Skeletal muscle cell (primary cell): ENCODE data around the gene OGFOD3.
A peak's percentile ranks its signal among the peaks of the same experiment; 100 is the strongest.

Experiments used
- DNase-seq: peaks from one replicate; pipeline ENCODE4 v3.0.0-alpha.2; 2010; ENCODE audit warnings: low read depth
- H3K4me3 ChIP-seq: 2 replicates; pipeline ENCODE4 v1.5.1; 2011; ENCODE audit warnings: low read depth, mild to moderate bottlenecking, control low read depth, low read length, moderate library complexity

The OGFOD3 gene

GRCh38 chr17:82411396-82412053 lies 6.9 kb downstream of the OGFOD3 start:
- no peak overlapping the region for H3K4me3 ChIP-seq
- no peak for DNase-seq

GRCh38 chr17:82410014-82410716 lies 8.2 kb downstream of the OGFOD3 start:
- no peak overlapping the region for H3K4me3 ChIP-seq
- DNase-seq = no peak

- DNase-seq = no peak
- H3K4me3 ChIP-seq = no peak overlapping the region
Measured at GRCh38 chr17:82408938-82409318, 9.5 kb downstream of the OGFOD3 start.

- H3K4me3 ChIP-seq = no peak overlapping the region
- no peak for DNase-seq
Measured at GRCh38 chr17:82408288-82408937, 10.0 kb downstream of the OGFOD3 start.

GRCh38 chr17:82407255-82407654 lies 11.1 kb downstream of the OGFOD3 start:
- no peak overlapping the region for H3K4me3 ChIP-seq
- no peak for DNase-seq

- DNase-seq = no peak
- H3K4me3 ChIP-seq = no peak overlapping the region
Measured at GRCh38 chr17:82406131-82406671, 12.2 kb downstream of the OGFOD3 start.

- no peak overlapping the region for H3K4me3 ChIP-seq
- no peak for DNase-seq
Measured at GRCh38 chr17:82405051-82405450, 13.3 kb downstream of the OGFOD3 start.

DNA sequence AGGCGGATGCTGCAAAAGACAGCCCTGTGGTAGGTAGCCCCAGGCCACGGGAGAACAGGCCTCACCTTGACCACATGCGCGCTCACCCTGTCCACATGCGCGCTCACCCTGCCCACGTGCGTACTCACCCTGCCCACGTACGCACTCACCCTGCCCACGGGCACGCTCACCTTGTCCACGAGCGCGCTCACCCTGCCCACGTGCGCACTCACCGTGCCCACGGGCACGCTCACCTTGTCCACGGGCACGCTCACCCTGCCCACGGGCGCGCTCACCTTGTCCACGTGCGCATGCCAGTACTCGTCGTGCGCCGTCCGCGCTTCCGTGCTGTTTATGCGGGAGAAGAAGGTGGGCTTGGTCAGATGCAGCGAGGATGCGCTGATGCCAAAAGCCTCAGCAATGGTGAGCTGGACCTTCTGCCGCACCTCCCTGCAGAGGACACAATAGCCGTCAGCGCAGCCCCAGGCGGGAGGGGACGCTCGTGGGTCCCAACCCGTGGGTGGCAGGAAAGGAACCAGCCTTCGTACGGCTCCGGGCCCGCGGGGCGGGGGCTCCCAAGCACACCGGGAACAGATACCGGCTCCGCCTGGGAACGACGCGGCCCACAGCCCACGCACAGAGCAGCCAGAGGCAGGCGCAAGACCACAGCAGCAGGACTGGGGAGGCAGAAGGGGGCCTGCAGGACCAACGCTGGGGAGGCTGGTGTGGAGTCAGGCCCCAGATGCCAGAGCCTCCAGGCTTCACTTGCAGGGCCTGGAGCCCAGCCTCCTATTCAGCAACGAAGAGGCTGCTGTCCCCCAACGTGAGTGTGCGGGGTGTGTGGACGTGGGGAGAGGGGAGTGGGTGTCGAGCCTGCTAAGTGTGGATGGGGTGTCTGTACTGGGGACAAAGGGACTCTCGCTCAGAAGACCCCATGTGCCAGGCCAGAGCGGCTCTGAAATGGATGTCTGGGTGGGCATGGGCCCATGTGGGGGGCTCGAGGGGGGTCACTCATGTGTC lies 14.4 kb downstream of the OGFOD3 start:
- no peak for DNase-seq
- H3K4me3 ChIP-seq = no peak overlapping the region

DNA sequence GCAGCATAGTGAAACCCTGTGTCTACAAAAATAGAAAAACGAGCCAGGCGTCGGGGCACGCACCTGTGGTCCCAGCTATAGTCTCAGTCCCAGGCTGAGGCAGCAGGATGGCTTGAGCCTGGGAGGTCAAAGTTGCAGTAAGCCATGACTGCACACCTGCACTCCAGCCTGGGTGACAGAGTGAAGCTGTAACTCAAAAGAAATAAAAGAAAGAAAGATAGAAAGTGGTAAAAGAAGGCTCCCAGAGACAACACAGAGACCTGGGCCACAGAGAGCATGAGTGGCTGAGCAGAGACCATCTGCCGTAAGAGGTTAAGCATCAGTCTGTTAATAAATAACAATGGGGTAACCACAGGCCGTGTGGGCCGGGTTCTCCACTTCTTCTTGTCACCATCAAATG lies 15.5 kb downstream of the OGFOD3 start:
- no peak for DNase-seq
- no peak overlapping the region for H3K4me3 ChIP-seq

GRCh38 chr17:82400830-82401229 lies 17.6 kb downstream of the OGFOD3 start:
- DNase-seq = no peak
- no peak overlapping the region for H3K4me3 ChIP-seq

DNA sequence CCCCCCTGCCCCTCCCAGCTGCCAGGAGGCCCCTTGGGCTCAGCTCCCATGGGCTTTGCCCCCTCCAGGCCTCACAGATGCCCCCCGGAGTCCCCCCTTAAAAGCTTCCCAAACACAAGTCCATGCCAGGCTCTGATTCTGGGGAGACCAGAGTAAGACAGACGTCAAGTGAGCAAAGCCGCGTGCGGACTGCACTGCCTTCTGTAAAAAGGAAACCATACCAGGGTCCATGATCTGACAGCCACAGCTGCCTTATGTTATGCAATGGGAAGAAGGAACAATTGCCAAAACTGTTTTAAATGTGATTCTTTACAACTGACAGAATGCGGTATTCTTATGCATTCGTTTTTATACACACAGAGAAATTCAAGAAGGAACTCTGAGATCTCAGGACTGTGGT lies 18.2 kb downstream of the OGFOD3 start:
- no peak for DNase-seq
- no peak overlapping the region for H3K4me3 ChIP-seq

DNA sequence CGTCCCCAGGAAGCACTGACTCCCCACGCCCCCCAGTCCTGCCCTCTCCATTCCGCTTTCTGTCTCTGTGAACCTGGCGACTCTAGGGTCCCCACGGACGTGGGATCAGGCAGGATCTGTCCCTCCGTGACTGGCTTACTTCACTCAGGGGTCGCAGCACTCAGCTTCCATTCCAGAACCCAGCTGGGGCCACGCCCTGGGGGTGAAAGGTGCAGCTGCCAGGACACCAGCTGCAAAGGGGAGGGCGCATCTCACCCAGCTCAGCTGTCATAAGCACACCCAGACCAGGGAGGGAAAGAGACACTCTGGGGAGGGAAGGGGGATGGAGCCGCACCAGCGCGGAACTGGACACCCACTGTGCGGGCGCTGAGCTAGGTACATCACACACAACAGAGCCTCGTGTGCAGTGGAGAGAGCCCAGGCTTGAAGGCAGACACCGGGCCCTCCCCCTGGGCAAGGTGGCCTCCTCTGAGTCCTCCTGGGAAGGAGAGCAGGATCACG lies 18.7 kb downstream of the OGFOD3 start:
- peak; percentile 50 for DNase-seq
- H3K4me3 ChIP-seq = no peak overlapping the region

- peak; percentile 82 for DNase-seq
- H3K4me3 ChIP-seq = no peak overlapping the region
Measured at GRCh38 chr17:82399041-82399441, 19.3 kb downstream of the OGFOD3 start.

DNA sequence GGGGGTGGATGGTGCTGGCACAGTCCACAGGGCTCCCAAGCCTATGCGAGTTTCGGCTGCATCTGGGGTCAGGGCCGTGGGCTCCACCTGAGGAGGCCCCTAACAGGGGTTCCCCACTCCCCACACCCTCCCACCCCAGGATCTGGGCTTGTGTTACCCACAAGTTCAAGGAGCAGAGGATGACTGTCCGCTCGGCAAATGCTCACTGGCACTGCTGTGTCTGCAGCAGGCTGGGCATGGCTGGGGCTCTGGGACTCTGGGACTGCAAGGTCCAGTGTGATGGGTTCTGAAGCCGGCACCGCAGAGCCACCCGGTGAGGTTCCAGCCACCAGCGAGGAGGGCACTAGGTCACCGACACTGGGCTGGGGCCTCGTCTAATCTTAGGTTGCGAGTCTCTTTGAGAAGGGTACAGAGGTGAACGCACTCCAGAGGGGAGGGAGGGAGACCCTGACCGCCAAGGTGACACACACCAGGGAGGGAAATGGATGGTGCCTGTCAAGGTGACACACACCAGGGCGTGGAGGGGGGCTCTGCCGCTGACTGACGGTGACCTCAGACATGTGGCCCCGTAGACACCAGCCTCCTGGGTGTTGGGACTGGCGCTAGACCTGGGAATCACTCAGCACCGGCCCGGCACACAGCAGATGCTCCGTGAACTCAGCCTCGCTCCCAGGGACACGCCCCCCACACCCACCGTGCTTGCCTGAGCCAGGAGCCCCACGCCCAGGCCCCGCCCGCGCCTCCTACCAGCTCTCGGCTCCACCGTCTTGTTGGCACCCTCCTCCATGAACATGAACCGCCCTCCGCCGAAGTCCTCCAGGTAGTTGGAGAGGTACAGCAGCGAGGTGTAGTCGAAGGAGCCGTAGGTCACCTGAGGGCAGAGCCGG lies 20.7 kb downstream of the OGFOD3 start:
- no peak for DNase-seq

GRCh38 chr17:82396601-82397435 lies 21.6 kb downstream of the OGFOD3 start:
- no peak overlapping the region for H3K4me3 ChIP-seq
- peak; percentile 97 for DNase-seq

More for the DNA sequence above, 20.7 kb downstream of the OGFOD3 start:
- no peak overlapping the region for H3K4me3 ChIP-seq

- H3K4me3 ChIP-seq = no peak overlapping the region
- no peak for DNase-seq
Measured at GRCh38 chr17:82394278-82394677, 24.1 kb downstream of the OGFOD3 start.

GRCh38 chr17:82392941-82393340 lies 25.4 kb downstream of the OGFOD3 start:
- no peak for DNase-seq
- no peak overlapping the region for H3K4me3 ChIP-seq
